Testis (tissue), 2 donors: ENCODE data around the gene MBNL2.

ENCODE experiments used
- CTCF ChIP-seq, 3 experiments: fragments of 450-650 bp in 2 of 3; fragments of 200-600 bp in 1 of 3; sonication (generic) in 1 of 3; IDR thresholded peaks; one replicate each; pipeline ENCODE4 v1.5.1; 2016 to 2019; ENCODE audit warnings: antibody characterized with exemption in 3 of 3, mild to moderate bottlenecking in 2 of 3, moderate library complexity in 1 of 3
- POLR2A ChIP-seq: fragments of 450-650 bp; IDR thresholded peaks from one replicate; pipeline ENCODE4 v1.6.1; 2017; ENCODE audit warnings: antibody characterized with exemption, mild to moderate bottlenecking, moderate library complexity

- TF ChIP-seq CTCF (IDR thresholded peaks at IDR 0.05) (no peak), POLR2A (no peak)
Observed at GRCh38 chr13:97252735-97253134, 30.6 kb downstream of the MBNL2 start.
